ENCODE results near the gene PTPRO. TPM values are rescaled to one million over a fixed set of nuclear protein-coding genes. Genes with fewer than 3 reads are reported as not detected.

Gene PTPRO
- total and polyA plus RNA-seq, 4 donors = 2.6 to 11.7 (median 3.4) TPM

GRCh38 chr12:15620741-15621539 lies 298.6 kb downstream of the PTPRO start:
- Histone ChIP-seq H3K27me3 (ENCODE audit: control insufficient read depth in 3 of 3, insufficient read depth in 3 of 3, low read length in 2 of 3) (no peaks in the 10 kb centered on the region), H3K36me3 (ENCODE audit: control insufficient read depth in 4 of 4, insufficient read depth in 4 of 4, low read length in 4 of 4) (peaks cover 0 to 5% (median 0%) of the 10 kb centered on the region in 4 donors), H3K4me3 (no peak overlapping the region), H3K4me1 (ENCODE audit: control insufficient read depth in 5 of 5, insufficient read depth in 5 of 5, low read length in 5 of 5) (peaks cover 0 to 7% (median 0%) of the 10 kb centered on the region in 5 donors), H3K27ac (ENCODE audit: low read depth in 1 of 2, low read length in 1 of 2) (no peak overlapping the region), H3K9me3 (ENCODE audit: control insufficient read depth in 4 of 4, insufficient read depth in 3 of 4, low read length in 3 of 4) (no peaks in the 10 kb centered on the region), H3K9ac (ENCODE audit: insufficient read depth in 1 of 2, low read length in 2 of 2) (no peak overlapping the region)
- WGBS, 2 donors = 62 to 74% methylated on average over 4 of the region's 4 CpGs
- TF ChIP-seq CTCF (IDR thresholded peaks at IDR 0.05; ENCODE audit: control extremely low read depth, extremely low read depth) = no peak
- ATAC-seq (ENCODE audit: insufficient read depth, low FRiP score) (no peak), DNase-seq (no peak)

GRCh38 chr12:15625075-15625474 lies 302.8 kb downstream of the PTPRO start:
- H3K4me3 ChIP-seq = no peak overlapping the region
- ATAC-seq (ENCODE audit: insufficient read depth, low FRiP score) (no peak), DNase-seq (no peak)
- H3K9me3 ChIP-seq (ENCODE audit: control insufficient read depth in 4 of 4, insufficient read depth in 3 of 4, low read length in 3 of 4) = no peaks in the 10 kb centered on the region
- H3K27me3 ChIP-seq (ENCODE audit: control insufficient read depth in 3 of 3, insufficient read depth in 3 of 3, low read length in 2 of 3) = no peaks in the 10 kb centered on the region
- peak overlapping the region in 1 of 2 donors; percentile 33 for H3K27ac ChIP-seq (ENCODE audit: low read depth in 1 of 2, low read length in 1 of 2)
- TF ChIP-seq CTCF (IDR thresholded peaks at IDR 0.05; ENCODE audit: control extremely low read depth, extremely low read depth) = no peak
- 97 to 98% methylated on average over 2 of the region's 2 CpGs for WGBS, 2 donors
- peaks cover 0 to 5% (median 0%) of the 10 kb centered on the region in 4 donors for H3K36me3 ChIP-seq (ENCODE audit: control insufficient read depth in 4 of 4, insufficient read depth in 4 of 4, low read length in 4 of 4)
- H3K4me1 ChIP-seq (ENCODE audit: control insufficient read depth in 5 of 5, insufficient read depth in 5 of 5, low read length in 5 of 5) = peaks cover 0 to 7% (median 0%) of the 10 kb centered on the region in 5 donors
- H3K9ac ChIP-seq (ENCODE audit: insufficient read depth in 1 of 2, low read length in 2 of 2) = no peak overlapping the region

GRCh38 chr12:15627995-15628945 lies 306.0 kb downstream of the PTPRO start:
- peak overlapping the region in 1 of 2 donors; percentile 89 for H3K27ac ChIP-seq (ENCODE audit: low read depth in 1 of 2, low read length in 1 of 2)
- no peaks in the 10 kb centered on the region for H3K27me3 ChIP-seq (ENCODE audit: control insufficient read depth in 3 of 3, insufficient read depth in 3 of 3, low read length in 2 of 3)
- no peaks in the 10 kb centered on the region for H3K9me3 ChIP-seq (ENCODE audit: control insufficient read depth in 4 of 4, insufficient read depth in 3 of 4, low read length in 3 of 4)
- peak; percentile 44 for ATAC-seq (ENCODE audit: insufficient read depth, low FRiP score)
- peaks cover 0 to 14% (median 0%) of the 10 kb centered on the region in 5 donors for H3K4me1 ChIP-seq (ENCODE audit: control insufficient read depth in 5 of 5, insufficient read depth in 5 of 5, low read length in 5 of 5)
- peak in 1 of 3 donors; percentile 36 for DNase-seq
- H3K36me3 ChIP-seq (ENCODE audit: control insufficient read depth in 4 of 4, insufficient read depth in 4 of 4, low read length in 4 of 4) = peaks cover 0 to 5% (median under 1%) of the 10 kb centered on the region in 4 donors
- WGBS, 2 donors = 31 to 38% methylated on average over 4 of the region's 4 CpGs
- H3K4me3 ChIP-seq = no peak overlapping the region
- H3K9ac ChIP-seq (ENCODE audit: insufficient read depth in 1 of 2, low read length in 2 of 2) = no peak overlapping the region
- no peak for TF ChIP-seq CTCF (IDR thresholded peaks at IDR 0.05; ENCODE audit: control extremely low read depth, extremely low read depth)
